ENCODE data around the gene IL27RA.

GRCh38 chr19:14022469-14022868 is 9.1 kb upstream of the IL27RA start:
- TF ChIP-seq, protein P1, sequence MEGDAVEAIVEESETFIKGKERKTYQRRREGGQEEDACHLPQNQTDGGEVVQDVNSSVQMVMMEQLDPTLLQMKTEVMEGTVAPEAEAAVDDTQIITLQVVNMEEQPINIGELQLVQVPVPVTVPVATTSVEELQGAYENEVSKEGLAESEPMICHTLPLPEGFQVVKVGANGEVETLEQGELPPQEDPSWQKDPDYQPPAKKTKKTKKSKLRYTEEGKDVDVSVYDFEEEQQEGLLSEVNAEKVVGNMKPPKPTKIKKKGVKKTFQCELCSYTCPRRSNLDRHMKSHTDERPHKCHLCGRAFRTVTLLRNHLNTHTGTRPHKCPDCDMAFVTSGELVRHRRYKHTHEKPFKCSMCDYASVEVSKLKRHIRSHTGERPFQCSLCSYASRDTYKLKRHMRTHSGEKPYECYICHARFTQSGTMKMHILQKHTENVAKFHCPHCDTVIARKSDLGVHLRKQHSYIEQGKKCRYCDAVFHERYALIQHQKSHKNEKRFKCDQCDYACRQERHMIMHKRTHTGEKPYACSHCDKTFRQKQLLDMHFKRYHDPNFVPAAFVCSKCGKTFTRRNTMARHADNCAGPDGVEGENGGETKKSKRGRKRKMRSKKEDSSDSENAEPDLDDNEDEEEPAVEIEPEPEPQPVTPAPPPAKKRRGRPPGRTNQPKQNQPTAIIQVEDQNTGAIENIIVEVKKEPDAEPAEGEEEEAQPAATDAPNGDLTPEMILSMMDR (conservative IDR thresholded peaks at IDR 0.05; ENCODE audit: low read depth, low read length): no peak
- TF ChIP-seq CEBPB (IDR thresholded peaks at IDR 0.05; ENCODE audit: low read depth, low read length) (no peak), NFE2L2 (IDR thresholded peaks at IDR 0.05; ENCODE audit: low read depth, low read length) (no peak), POLR2A (IDR thresholded peaks at IDR 0.05; ENCODE audit: low read depth, low read length) (no peak), RFX5 (IDR thresholded peaks at IDR 0.05; ENCODE audit: low read depth, low read length) (no peak), MAFK (IDR thresholded peaks at IDR 0.05; ENCODE audit: low read depth, low read length) (no peak), RAD21 (IDR thresholded peaks at IDR 0.05; ENCODE audit: low read length) (no peak), SMC3 (IDR thresholded peaks at IDR 0.05; ENCODE audit: low read depth, low read length) (no peak)
- TF ChIP-seq, protein P2, sequence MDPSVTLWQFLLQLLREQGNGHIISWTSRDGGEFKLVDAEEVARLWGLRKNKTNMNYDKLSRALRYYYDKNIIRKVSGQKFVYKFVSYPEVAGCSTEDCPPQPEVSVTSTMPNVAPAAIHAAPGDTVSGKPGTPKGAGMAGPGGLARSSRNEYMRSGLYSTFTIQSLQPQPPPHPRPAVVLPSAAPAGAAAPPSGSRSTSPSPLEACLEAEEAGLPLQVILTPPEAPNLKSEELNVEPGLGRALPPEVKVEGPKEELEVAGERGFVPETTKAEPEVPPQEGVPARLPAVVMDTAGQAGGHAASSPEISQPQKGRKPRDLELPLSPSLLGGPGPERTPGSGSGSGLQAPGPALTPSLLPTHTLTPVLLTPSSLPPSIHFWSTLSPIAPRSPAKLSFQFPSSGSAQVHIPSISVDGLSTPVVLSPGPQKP (IDR thresholded peaks at IDR 0.05; ENCODE audit: borderline replicate concordance, low read depth, low read length): no peak

Data from IMR-90 (cell line).